Activated CD8-positive, alpha-beta T cell treated with anti-CD3 and anti-CD28 coated beads, Interleukin-2, amount 10 ng/mL, durations not matched to agents 7 days and 5 days (primary cell): ENCODE measurements around the gene RAB6B. TPM values are rescaled to one million over a fixed set of nuclear protein-coding genes. Genes with fewer than 3 reads are reported as not detected.

Experiments
- ATAC-seq: fragments of 150-1000 bp; cut with Tn5 transposase; one replicate; pipeline ENCODE4 v1.10.0; 2021; ENCODE audit warnings: moderate library complexity
- CTCF ChIA-PET: fragments of 350-600 bp; sonication (Branson Sonifier 250); formaldehyde crosslinking; loops from one replicate; lab custom pipeline; 2021; ENCODE audit warnings: antibody characterized with exemption; lab: Charles Lee
- POLR2A ChIA-PET: fragments of 350-600 bp; sonication (Branson Sonifier 250); formaldehyde crosslinking; loops from one replicate; lab custom pipeline; 2021; ENCODE audit warnings: antibody characterized with exemption; lab: Charles Lee
- DNase-seq: peaks from one replicate; pipeline ENCODE4 v3.0.0-alpha.2; 2020
- H3K27ac Mint-ChIP-seq: one replicate; pipeline ENCODE4 v1.8.0; 2021; ENCODE audit warnings: mild to moderate bottlenecking, mixed read lengths
- H3K27me3 Mint-ChIP-seq: one replicate; pipeline ENCODE4 v1.8.0; 2021; ENCODE audit warnings: low read depth, mixed read lengths
- H3K36me3 Mint-ChIP-seq: one replicate; pipeline ENCODE4 v1.8.0; 2021; ENCODE audit warnings: low read depth, mixed read lengths
- H3K4me1 Mint-ChIP-seq: one replicate; pipeline ENCODE4 v1.8.0; 2021; ENCODE audit warnings: low read depth, mixed read lengths
- H3K4me3 Mint-ChIP-seq: one replicate; pipeline ENCODE4 v1.8.0; 2021; ENCODE audit warnings: mild to moderate bottlenecking, mixed read lengths
- H3K9me3 Mint-ChIP-seq: one replicate; pipeline ENCODE4 v1.8.0; 2022; ENCODE audit warnings: mixed read lengths; ENCODE audit not compliant: insufficient read depth
- total RNA-seq, 2 experiments: library from RNA; stranded (reverse); gene quantifications; one replicate each; pipeline ENCODE4 v1.2.3, GENCODE V29; 2021

The RAB6B gene
- total RNA-seq: 1 to 10 TPM in 1 of 2 experiments, under 1 TPM in 1; 0.68 to 1.2 TPM

DNA sequence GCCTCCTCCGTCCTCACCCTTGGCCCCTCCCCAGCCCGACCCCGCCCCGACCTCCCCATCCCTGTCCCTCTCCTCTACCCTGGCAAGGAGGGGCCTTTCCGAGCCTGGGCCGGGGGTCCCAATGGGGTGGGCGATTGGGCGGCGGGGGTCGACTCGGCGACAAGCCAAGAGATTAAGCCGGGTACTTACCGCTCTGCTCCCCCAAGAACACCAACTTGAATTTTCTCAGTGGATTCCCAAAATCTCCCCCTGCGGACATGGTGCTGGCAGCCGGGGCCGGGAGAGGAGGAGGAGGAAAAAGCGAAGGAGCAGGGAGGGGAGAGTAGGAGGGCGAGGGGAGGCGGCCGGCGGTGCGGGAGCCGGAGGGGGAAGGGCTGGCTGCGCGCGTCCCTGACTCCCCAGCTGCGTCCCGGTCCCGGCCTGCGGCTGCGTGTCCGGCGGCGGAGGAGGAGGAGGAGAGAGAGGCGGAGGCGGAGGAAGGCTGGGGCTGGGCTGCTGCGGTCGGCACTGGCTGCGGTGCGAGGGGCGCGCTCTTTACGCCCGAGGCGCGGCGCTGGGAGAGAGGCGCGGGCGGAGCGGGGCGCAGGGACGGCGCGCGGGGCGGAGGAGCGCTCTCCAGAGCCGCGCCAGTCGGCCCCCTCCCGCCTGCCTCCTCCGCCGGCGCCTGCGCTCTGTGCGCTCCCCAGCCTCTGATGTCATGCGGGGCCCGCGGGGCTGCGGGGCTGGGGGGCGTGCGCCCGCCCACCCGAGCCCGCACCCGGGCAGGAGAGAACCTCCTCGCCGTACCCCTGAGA, at the start of gene RAB6B:
TSS of gene RAB6B (minus strand) at position 675 of the 794 bp plus-strand sequence. CDS start at position 259, 416 bp downstream.
- no peak within 1 kb of the TSS for H3K27ac Mint-ChIP-seq
- CTCF ChIA-PET: no interaction called here
- peak within 1 kb of the TSS; percentile 67 for H3K4me3 Mint-ChIP-seq
- H3K27me3 Mint-ChIP-seq: peaks cover 58% of the 10 kb centered on the region
- peaks cover 6% of the 10 kb centered on the region for H3K4me1 Mint-ChIP-seq
- DNase-seq: peak; percentile 25
- no peaks in the 10 kb centered on the region for H3K36me3 Mint-ChIP-seq
- no peaks in the 10 kb centered on the region for H3K9me3 Mint-ChIP-seq
- POLR2A ChIA-PET: no interaction called here
- peak; percentile 86 for ATAC-seq

DNA sequence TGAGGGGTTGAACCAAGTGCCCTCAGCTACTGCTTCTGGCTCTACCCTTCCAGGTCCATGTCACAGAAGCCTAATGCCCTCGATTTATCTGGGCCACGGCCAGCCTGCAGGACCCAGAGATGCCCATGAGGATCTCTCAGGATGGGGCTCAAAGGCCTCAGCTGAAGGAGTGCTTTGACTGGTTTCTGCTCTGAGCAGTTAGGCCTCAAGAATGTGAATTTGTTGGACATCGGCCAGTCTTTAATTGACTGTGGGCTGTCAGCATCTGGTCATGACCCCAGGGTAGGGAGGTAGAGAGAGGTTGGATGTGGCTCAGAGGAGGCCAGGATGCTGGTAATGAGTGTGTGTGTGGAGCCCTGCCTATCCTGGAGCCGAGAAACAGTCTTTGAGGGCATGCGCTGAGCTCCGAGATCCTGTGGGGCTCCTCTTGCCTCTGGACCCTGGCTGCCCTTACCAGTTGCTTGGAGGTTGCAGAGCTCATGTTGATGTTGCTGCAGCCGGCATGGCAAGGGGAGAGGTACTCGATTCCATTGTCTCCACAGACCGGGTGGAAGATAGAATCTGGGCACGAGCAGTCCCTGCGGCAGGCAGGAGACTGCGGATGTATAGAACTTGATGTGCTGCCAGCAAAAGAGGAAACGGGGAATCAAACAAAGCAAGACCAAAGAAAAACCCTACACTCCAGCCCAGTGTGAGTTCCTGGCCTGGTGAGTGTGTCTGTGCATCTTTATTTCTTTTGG, 49.1 kb upstream of the RAB6B start:
- no peak overlapping the region for H3K4me3 Mint-ChIP-seq
- no peaks in the 10 kb centered on the region for H3K9me3 Mint-ChIP-seq
- ATAC-seq: no peak
- no peaks in the 10 kb centered on the region for H3K36me3 Mint-ChIP-seq
- ChIA-PET POLR2A (no interaction called here), CTCF (interaction anchor here (1.0 to 1.6 kb wide), 2 partner anchors 15 to 127 kb away, joined by 3 to 5 read pairs; no protein-coding TSS in a partner anchor)
- no peak for DNase-seq
- peaks cover 10% of the 10 kb centered on the region for H3K27me3 Mint-ChIP-seq
- H3K27ac Mint-ChIP-seq: no peak overlapping the region
- peaks cover 25% of the 10 kb centered on the region for H3K4me1 Mint-ChIP-seq

DNA sequence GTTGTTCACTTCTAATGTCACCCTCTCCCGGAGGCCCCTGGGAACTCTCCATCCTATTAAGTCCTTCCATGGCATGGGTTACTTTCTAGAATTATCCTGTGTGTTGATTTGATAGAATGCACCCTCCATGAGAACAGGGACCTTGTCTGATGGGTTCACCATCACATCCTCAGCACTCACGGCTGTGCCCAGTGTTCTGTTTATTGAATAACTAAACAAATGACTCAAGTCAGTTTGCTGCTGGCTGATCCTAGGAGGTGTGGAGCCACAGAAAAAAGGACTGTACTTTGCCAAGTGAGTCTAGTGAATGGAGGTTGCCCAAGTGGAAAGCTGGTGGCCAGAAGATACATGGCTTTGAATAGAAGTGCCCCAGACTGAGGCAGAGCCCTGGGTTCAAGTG, 48.5 kb upstream of the RAB6B start:
- Mint-ChIP-seq H3K4me3 (no peak overlapping the region), H3K4me1 (peaks cover 25% of the 10 kb centered on the region), H3K9me3 (no peaks in the 10 kb centered on the region), H3K27me3 (peaks cover 10% of the 10 kb centered on the region), H3K27ac (no peak overlapping the region), H3K36me3 (no peaks in the 10 kb centered on the region)
- CTCF ChIA-PET: interaction anchor here (1.0 kb wide), 1 partner anchor 126 kb away, joined by 3 read pairs; no protein-coding TSS in a partner anchor
- ATAC-seq (no peak), DNase-seq (no peak)
- POLR2A ChIA-PET: no interaction called here

GRCh38 chr3:133943639-133944141, 48.0 kb upstream of the RAB6B start:
- no peak overlapping the region for H3K27ac Mint-ChIP-seq
- ChIA-PET POLR2A (no interaction called here), CTCF (interaction anchor here (1.4 kb wide), 1 partner anchor 13 kb away, joined by 6 read pairs; no protein-coding TSS in a partner anchor)
- no peak overlapping the region for H3K4me3 Mint-ChIP-seq
- no peak for DNase-seq
- no peak for ATAC-seq
- no peaks in the 10 kb centered on the region for H3K9me3 Mint-ChIP-seq
- peaks cover 10% of the 10 kb centered on the region for H3K27me3 Mint-ChIP-seq
- peaks cover 25% of the 10 kb centered on the region for H3K4me1 Mint-ChIP-seq
- H3K36me3 Mint-ChIP-seq: no peaks in the 10 kb centered on the region

- Mint-ChIP-seq H3K36me3 (no peaks in the 10 kb centered on the region), H3K4me1 (peaks cover 25% of the 10 kb centered on the region), H3K27me3 (peaks cover 10% of the 10 kb centered on the region), H3K27ac (no peak overlapping the region), H3K4me3 (no peak overlapping the region), H3K9me3 (no peaks in the 10 kb centered on the region)
- DNase-seq (no peak), ATAC-seq (no peak)
- POLR2A ChIA-PET: no interaction called here
- CTCF ChIA-PET: interaction anchor here (1.4 kb wide), 1 partner anchor 12 kb away, joined by 6 read pairs; no protein-coding TSS in a partner anchor
Measured at GRCh38 chr3:133943031-133943535, 47.4 kb upstream of the RAB6B start.

DNA sequence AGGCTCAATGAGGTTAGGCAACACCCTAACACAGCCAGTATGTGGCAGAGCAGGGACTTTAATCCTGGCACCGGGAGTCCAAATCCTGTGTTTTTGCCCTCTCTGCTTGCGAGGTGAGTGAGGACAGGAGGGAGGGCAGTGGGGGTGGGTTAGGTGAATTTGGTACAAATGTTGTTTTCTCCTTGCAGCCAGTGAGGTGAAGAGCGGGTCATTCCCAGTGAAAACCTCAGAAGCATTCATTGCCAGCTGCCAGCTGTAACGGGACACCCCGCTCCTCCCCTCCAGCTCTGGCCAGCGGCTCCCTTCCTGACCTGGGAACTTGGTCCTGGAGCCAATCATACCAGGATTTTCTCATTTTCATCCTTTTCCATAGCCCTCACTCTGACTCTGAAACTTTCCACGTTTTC, 45.7 kb upstream of the RAB6B start:
- no peak overlapping the region for H3K4me3 Mint-ChIP-seq
- no peak overlapping the region for H3K27ac Mint-ChIP-seq
- H3K9me3 Mint-ChIP-seq: no peaks in the 10 kb centered on the region
- ATAC-seq (no peak), DNase-seq (no peak)
- peaks cover 12% of the 10 kb centered on the region for H3K27me3 Mint-ChIP-seq
- ChIA-PET CTCF (interaction anchor here (0.9 kb wide), 1 partner anchor 13 kb away, joined by 3 read pairs; no protein-coding TSS in a partner anchor), POLR2A (no interaction called here)
- peaks cover 23% of the 10 kb centered on the region for H3K4me1 Mint-ChIP-seq
- no peaks in the 10 kb centered on the region for H3K36me3 Mint-ChIP-seq

GRCh38 chr3:133940536-133940935, 44.9 kb upstream of the RAB6B start:
- Mint-ChIP-seq H3K36me3 (no peaks in the 10 kb centered on the region), H3K4me1 (peaks cover 21% of the 10 kb centered on the region), H3K4me3 (no peak overlapping the region), H3K27ac (no peak overlapping the region), H3K9me3 (no peaks in the 10 kb centered on the region), H3K27me3 (peaks cover 12% of the 10 kb centered on the region)
- POLR2A ChIA-PET: no interaction called here
- ATAC-seq (no peak), DNase-seq (no peak)
- CTCF ChIA-PET: no interaction called here

- H3K36me3 Mint-ChIP-seq: no peaks in the 10 kb centered on the region
- no peak for DNase-seq
- H3K27ac Mint-ChIP-seq: no peak overlapping the region
- POLR2A ChIA-PET: no interaction called here
- no peak for ATAC-seq
- CTCF ChIA-PET: no interaction called here
- H3K27me3 Mint-ChIP-seq: peaks cover 10% of the 10 kb centered on the region
- H3K9me3 Mint-ChIP-seq: no peaks in the 10 kb centered on the region
- H3K4me1 Mint-ChIP-seq: peaks cover 21% of the 10 kb centered on the region
- no peak overlapping the region for H3K4me3 Mint-ChIP-seq
Measured at GRCh38 chr3:133939463-133939835, 43.8 kb upstream of the RAB6B start.

- H3K27ac Mint-ChIP-seq: no peak overlapping the region
- no peaks in the 10 kb centered on the region for H3K36me3 Mint-ChIP-seq
- no peaks in the 10 kb centered on the region for H3K9me3 Mint-ChIP-seq
- no peak overlapping the region for H3K4me3 Mint-ChIP-seq
- ATAC-seq (no peak), DNase-seq (no peak)
- CTCF ChIA-PET: no interaction called here
- H3K27me3 Mint-ChIP-seq: peaks cover 10% of the 10 kb centered on the region
- POLR2A ChIA-PET: no interaction called here
- peaks cover 19% of the 10 kb centered on the region for H3K4me1 Mint-ChIP-seq
Measured at GRCh38 chr3:133938770-133939462, 43.2 kb upstream of the RAB6B start.

GRCh38 chr3:133937756-133938601, 42.3 kb upstream of the RAB6B start:
- Mint-ChIP-seq H3K4me1 (peaks cover 10% of the 10 kb centered on the region), H3K36me3 (no peaks in the 10 kb centered on the region), H3K9me3 (no peaks in the 10 kb centered on the region), H3K4me3 (no peak overlapping the region), H3K27me3 (peaks cover 10% of the 10 kb centered on the region), H3K27ac (no peak overlapping the region)
- ChIA-PET POLR2A (no interaction called here), CTCF (interaction anchor here (1.0 to 1.2 kb wide), 2 partner anchors 8 to 10 kb away, joined by 3 to 4 read pairs; no protein-coding TSS in a partner anchor)
- ATAC-seq: no peak
- DNase-seq: no peak
